22Rv1 (cell line): Measurements from ENCODE around the gene MYO9B.
"Not testable (repeated sequence)": the region's sequence is repeated elsewhere in the genome, so short reads cannot be mapped to it uniquely, and the experiment has no call there.

Experiments used
- H3K27ac ChIP-seq: fragments of 450-650 bp; 2 replicates; pipeline ENCODE4 v1.5.1; 2017
- ZFX ChIP-seq: fragments of 450-650 bp; IDR thresholded peaks from 2 replicates; pipeline ENCODE4 v1.6.1; 2017; ENCODE audit warnings: antibody characterized with exemption, borderline replicate concordance
- TF ChIP-seq, protein P1 (sequence below): fragments of 450-650 bp; IDR thresholded peaks from 2 replicates; pipeline ENCODE4 v1.5.1; 2017; ENCODE audit warnings: mild to moderate bottlenecking

MYO9B gene

DNA sequence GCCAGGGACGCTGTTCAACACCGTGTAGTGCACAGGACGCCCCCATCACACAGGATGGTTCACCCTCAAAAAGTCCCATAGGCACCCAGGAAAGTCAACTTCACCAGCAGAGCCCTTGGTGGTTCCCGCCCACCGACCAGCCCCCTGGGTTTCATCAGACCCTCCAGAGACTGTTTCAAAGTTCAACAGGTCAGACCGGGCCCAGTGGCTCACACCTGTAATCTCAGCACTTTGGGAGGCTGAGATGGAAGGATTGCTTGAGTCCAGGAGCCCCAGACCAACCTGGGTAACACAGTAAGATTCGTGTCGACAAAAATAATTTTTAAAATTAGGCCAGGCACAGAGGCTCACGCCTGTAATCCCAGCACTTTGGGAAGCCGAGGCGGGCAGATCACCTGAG lies 61.0 kb downstream of the MYO9B start:
- TF ChIP-seq ZFX = no peak
- TF ChIP-seq, protein P1, sequence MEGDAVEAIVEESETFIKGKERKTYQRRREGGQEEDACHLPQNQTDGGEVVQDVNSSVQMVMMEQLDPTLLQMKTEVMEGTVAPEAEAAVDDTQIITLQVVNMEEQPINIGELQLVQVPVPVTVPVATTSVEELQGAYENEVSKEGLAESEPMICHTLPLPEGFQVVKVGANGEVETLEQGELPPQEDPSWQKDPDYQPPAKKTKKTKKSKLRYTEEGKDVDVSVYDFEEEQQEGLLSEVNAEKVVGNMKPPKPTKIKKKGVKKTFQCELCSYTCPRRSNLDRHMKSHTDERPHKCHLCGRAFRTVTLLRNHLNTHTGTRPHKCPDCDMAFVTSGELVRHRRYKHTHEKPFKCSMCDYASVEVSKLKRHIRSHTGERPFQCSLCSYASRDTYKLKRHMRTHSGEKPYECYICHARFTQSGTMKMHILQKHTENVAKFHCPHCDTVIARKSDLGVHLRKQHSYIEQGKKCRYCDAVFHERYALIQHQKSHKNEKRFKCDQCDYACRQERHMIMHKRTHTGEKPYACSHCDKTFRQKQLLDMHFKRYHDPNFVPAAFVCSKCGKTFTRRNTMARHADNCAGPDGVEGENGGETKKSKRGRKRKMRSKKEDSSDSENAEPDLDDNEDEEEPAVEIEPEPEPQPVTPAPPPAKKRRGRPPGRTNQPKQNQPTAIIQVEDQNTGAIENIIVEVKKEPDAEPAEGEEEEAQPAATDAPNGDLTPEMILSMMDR = no peak
- H3K27ac ChIP-seq = no peak overlapping the region

GRCh38 chr19:17137417-17137816 lies 61.8 kb downstream of the MYO9B start:
- no peak overlapping the region for H3K27ac ChIP-seq
- TF ChIP-seq, protein P1 = no peak
- no peak for TF ChIP-seq ZFX

DNA sequence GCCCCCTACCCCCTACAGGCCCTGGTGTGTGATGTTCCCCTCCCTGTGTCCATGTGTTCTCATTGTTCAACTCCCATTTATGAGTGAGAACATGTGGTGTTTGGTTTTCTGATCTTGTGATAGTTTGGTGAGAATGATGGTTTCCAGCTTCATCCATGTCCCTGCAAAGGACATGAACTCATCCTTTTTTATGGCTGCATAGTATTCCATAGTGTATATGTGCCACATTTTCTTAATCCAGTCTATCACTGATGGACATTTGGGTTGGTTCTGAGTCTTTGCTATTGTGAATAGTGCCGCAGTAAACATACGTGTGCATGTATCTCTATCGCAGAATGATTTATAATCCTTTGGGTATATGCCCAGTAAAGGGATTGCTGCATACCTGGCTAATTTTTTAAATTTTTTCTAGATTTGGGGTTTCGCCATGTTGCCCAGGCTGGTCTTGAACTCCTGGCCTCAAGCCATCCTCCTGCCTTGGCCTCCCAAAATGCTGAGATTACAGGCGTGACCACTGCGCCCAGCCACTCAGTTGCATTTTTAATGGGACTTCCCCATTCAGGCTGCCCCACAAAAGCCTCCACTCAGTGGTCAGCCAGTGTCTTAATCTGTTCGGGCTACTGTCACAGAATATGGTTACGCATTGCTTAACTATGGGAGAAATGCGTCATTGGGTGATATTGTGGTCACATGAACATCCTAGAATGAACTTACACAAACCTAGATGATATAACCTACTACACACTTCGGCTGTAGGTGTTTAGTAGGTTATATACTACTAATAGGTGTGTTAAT lies 62.7 kb downstream of the MYO9B start:
- H3K27ac ChIP-seq = peak overlapping the region; percentile 88

DNA sequence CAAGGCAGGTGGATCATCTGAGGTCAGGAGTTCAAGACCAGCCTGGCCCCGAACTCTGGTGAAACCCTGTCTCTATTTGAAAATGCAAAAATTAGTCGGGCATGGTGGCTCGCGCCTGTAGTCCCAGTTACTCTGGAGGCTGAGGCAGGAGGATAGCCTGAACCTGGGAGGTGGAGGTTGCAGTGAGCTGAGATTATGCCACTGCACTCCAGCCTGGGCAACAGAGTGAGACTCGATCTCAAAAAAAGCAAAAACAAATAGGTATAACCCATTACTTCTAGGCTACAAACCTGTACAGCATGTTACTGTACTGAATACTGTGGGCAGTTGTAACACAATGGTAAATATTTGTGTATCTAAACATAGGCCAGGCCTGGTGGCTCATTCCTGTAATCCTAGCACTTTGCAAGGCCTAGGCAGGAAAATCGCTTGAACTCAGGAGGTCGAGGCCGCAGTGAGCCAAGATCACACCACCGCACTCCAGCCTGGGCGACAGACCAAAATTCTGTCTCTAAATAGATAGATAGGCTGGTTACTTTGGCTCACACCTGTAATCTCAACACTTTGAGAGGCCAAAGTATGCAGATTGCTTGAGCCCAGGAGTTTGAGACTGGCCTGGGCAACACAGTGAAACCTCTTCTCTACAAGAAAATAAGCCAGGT lies 63.5 kb downstream of the MYO9B start:
- TF ChIP-seq, protein P1 = no peak
- no peak for TF ChIP-seq ZFX
- peak overlapping the region; percentile 88 for H3K27ac ChIP-seq

- H3K27ac ChIP-seq = not testable (repeated sequence)
Measured at GRCh38 chr19:17144771-17145170, 69.2 kb downstream of the MYO9B start.

DNA sequence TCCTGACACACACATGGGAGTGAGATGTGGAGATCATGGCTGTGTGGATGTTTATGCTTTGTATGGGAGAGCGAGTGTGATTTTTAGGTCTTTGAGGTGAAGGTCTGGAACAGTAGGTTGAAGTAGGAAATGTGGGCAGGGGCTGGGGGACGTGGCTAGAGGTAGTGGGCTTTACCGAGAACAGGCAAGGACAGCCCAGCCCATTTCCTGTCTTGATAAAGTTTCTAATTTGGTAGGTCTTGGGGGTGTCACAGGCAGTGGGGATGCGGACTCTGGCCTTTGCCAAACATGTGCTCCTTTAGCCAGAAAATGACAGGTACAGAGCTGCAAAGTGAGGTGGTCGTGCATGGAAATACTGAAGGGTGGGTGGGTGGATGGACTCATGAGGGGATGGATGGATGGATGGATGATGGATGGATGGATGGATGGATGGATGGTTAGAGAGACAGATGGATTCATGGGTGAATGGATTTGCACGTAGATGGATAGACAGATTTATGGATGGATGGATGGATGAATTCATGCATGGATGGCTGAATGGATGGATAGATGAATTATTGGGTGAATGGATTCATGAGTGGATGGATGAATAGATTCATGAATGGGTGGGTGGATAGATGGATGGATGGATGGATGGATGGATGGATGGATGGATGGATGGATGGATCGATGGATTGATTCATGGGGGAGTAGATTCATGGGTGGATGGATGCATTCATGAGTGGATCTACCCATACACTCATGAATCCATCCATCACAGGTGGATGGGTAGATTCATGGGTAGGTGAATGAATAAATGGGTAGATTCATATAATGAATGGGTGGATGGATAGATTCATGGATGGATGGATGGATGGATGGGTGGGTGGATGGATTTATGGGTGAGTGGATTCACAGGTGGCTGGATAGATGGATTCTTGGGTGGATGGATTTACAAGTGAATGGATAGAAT lies 70.2 kb downstream of the MYO9B start:
- H3K27ac ChIP-seq = no peak overlapping the region
- TF ChIP-seq, protein P1 = no peak
- TF ChIP-seq ZFX = no peak

GRCh38 chr19:17148130-17148529 lies 72.6 kb downstream of the MYO9B start:
- TF ChIP-seq, protein P1 = no peak
- TF ChIP-seq ZFX = no peak
- H3K27ac ChIP-seq = no peak overlapping the region
